ENCODE data around the gene PER1. TPM values are rescaled to one million over a fixed set of nuclear protein-coding genes. Genes with fewer than 3 reads are reported as not detected.
"Not testable (repeated sequence)": the region's sequence is repeated elsewhere in the genome, so short reads cannot be mapped to it uniquely, and the experiment has no call there.

The PER1 gene
- total RNA-seq, 1 experiment from 2014 or later = 10.6 TPM

- BruUV-seq (replicated peaks) = TSS peak; percentile 100
- Histone ChIP-seq H3K4me3 (ENCODE audit: low read depth, low read length) (peak overlapping the region; percentile 34), H3K4me1 (no peaks in the 10 kb centered on the region), H3K27me3 (replicated peaks; ENCODE audit: control insufficient read depth, insufficient read depth, low read length) (no peaks in the 10 kb centered on the region), H3K36me3 (ENCODE audit: control insufficient read depth, insufficient read depth, low read length) (no peaks in the 10 kb centered on the region), H3K9me3 (no peaks in the 10 kb centered on the region)
- intact Hi-C loops (cut with micrococcal nuclease; ENCODE audit: unreplicated experiment) = no loop called here
- TF ChIP-seq, protein P1, sequence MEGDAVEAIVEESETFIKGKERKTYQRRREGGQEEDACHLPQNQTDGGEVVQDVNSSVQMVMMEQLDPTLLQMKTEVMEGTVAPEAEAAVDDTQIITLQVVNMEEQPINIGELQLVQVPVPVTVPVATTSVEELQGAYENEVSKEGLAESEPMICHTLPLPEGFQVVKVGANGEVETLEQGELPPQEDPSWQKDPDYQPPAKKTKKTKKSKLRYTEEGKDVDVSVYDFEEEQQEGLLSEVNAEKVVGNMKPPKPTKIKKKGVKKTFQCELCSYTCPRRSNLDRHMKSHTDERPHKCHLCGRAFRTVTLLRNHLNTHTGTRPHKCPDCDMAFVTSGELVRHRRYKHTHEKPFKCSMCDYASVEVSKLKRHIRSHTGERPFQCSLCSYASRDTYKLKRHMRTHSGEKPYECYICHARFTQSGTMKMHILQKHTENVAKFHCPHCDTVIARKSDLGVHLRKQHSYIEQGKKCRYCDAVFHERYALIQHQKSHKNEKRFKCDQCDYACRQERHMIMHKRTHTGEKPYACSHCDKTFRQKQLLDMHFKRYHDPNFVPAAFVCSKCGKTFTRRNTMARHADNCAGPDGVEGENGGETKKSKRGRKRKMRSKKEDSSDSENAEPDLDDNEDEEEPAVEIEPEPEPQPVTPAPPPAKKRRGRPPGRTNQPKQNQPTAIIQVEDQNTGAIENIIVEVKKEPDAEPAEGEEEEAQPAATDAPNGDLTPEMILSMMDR (IDR thresholded peaks at IDR 0.05; ENCODE audit: insufficient read depth in 1 of 2, low read depth in 1 of 2, low read length in 1 of 2, severe bottlenecking in 1 of 2, unreplicated experiment in 1 of 2) = no peak
- no peaks in the 10 kb centered on the region for H3K9me3 Mint-ChIP-seq (ENCODE audit: unreplicated experiment)
- H3K4me3 Mint-ChIP-seq (ENCODE audit: unreplicated experiment) = peak overlapping the region; percentile 89
- ChIA-PET POLR2A (interaction anchor here (0.6 to 1.3 kb wide), 21 partner anchors 9 to 558 kb away, joined by 3 to 23 read pairs (median 5); partner anchors contain the start of genes AURKB, BORCS6, CTC1 and NDEL1), CTCF (interaction anchor here (0.6 to 1.0 kb wide), 2 partner anchors 17 to 49 kb away, joined by 3 read pairs; no protein-coding TSS in a partner anchor)
- DNase-seq = peak; percentile 83 to 84
- no peaks in the 10 kb centered on the region for H3K27me3 Mint-ChIP-seq (ENCODE audit: insufficient read depth, unreplicated experiment)
- H3K27ac Mint-ChIP-seq (ENCODE audit: unreplicated experiment) = peak overlapping the region; percentile 100
- peaks cover 7% of the 10 kb centered on the region for H3K4me1 Mint-ChIP-seq (ENCODE audit: low read depth, unreplicated experiment)
- peaks cover 11% of the 10 kb centered on the region for H3K36me3 Mint-ChIP-seq (ENCODE audit: insufficient read depth, unreplicated experiment)
Observed at GRCh38 chr17:8173056-8173870, 21.1 kb upstream of the PER1 start.

DNA sequence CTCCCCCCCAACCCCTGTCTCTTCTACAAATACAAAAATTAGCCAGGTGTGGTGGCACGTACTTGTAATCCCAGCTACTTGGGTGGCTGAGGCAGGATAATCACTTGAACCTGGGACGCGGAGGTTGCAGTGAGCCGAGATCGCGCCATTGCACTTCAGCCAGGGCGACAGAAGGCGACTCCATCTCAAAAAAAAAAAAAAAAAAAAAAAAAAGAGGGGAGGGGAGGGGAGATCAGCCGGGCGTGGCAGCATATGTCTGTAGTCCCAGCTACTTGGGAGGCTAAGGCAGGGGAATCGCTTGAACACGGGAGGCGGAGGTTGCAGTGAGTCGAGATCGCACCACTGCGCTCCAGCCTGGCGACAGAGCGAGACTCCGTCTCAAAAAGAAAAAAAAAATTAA, 18.0 kb upstream of the PER1 start:
- H3K4me3 Mint-ChIP-seq (ENCODE audit: unreplicated experiment); intact Hi-C loops (cut with micrococcal nuclease; ENCODE audit: unreplicated experiment); H3K27me3 ChIP-seq (replicated peaks; ENCODE audit: control insufficient read depth, insufficient read depth, low read length); H3K9me3 ChIP-seq; H3K27me3 Mint-ChIP-seq (ENCODE audit: insufficient read depth, unreplicated experiment); BruUV-seq (replicated peaks); H3K27ac Mint-ChIP-seq (ENCODE audit: unreplicated experiment); DNase-seq; POLR2A ChIA-PET; H3K36me3 ChIP-seq (ENCODE audit: control insufficient read depth, insufficient read depth, low read length); H3K4me1 ChIP-seq; H3K4me3 ChIP-seq (ENCODE audit: low read depth, low read length); H3K9me3 Mint-ChIP-seq (ENCODE audit: unreplicated experiment); CTCF ChIA-PET; H3K4me1 Mint-ChIP-seq (ENCODE audit: low read depth, unreplicated experiment): not testable (repeated sequence)
- H3K36me3 Mint-ChIP-seq (ENCODE audit: insufficient read depth, unreplicated experiment) = peaks cover 11% of the 10 kb centered on the region

DNA sequence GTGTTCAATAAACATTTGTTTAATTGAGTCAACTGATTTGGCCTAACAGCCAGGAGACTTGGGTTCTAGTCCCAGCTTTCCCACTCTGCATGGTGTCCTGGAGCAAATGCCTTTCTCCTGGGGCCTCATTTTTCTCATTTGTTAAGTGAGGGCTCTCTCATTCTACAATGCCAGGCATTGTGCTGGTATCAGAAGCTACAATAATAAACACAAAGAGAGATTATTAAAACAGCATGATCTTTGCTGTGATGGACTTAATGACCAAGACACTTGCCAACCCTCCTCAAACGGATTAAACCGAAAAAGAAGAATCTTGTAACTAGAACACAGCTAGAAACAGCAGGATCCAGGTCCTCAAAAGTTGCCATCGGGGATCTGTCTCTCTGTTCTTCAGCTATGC, 15.3 kb upstream of the PER1 start:
- CTCF ChIA-PET = no interaction called here

More for the DNA sequence above, 15.3 kb upstream of the PER1 start:
- no peaks in the 10 kb centered on the region for H3K4me1 Mint-ChIP-seq (ENCODE audit: low read depth, unreplicated experiment)
- no peak overlapping the region for H3K4me3 ChIP-seq (ENCODE audit: low read depth, low read length)
- H3K9me3 Mint-ChIP-seq (ENCODE audit: unreplicated experiment) = no peaks in the 10 kb centered on the region
- H3K9me3 ChIP-seq = no peaks in the 10 kb centered on the region
- no peaks in the 10 kb centered on the region for H3K36me3 ChIP-seq (ENCODE audit: control insufficient read depth, insufficient read depth, low read length)
- TF ChIP-seq, protein P1 (IDR thresholded peaks at IDR 0.05; ENCODE audit: insufficient read depth in 1 of 2, low read depth in 1 of 2, low read length in 1 of 2, severe bottlenecking in 1 of 2, unreplicated experiment in 1 of 2) = no peak
- no peak overlapping the region for H3K4me3 Mint-ChIP-seq (ENCODE audit: unreplicated experiment)
- BruUV-seq (replicated peaks) = no TSS peak
- H3K27me3 Mint-ChIP-seq (ENCODE audit: insufficient read depth, unreplicated experiment) = no peaks in the 10 kb centered on the region
- no peaks in the 10 kb centered on the region for H3K27me3 ChIP-seq (replicated peaks; ENCODE audit: control insufficient read depth, insufficient read depth, low read length)
- H3K27ac Mint-ChIP-seq (ENCODE audit: unreplicated experiment) = no peak overlapping the region
- peaks cover 5% of the 10 kb centered on the region; the same call in 1 of the 2 replicates for H3K4me1 ChIP-seq
- POLR2A ChIA-PET = no interaction called here
- intact Hi-C loops (cut with micrococcal nuclease; ENCODE audit: unreplicated experiment) = no loop called here
- DNase-seq = no peak
- peaks cover 6% of the 10 kb centered on the region for H3K36me3 Mint-ChIP-seq (ENCODE audit: insufficient read depth, unreplicated experiment)
